Keratinocyte (primary cell): Measurements from ENCODE around the gene USP48. TPM values are rescaled to one million over a fixed set of nuclear protein-coding genes. Genes with fewer than 3 reads are reported as not detected.

ENCODE experiments used
- DNase-seq: peaks from one replicate; pipeline ENCODE4 v3.0.0-alpha.2; 2011; ENCODE audit warnings: low read depth, missing footprints, low spot score
- FAIRE-seq: peaks from 2 replicates; lab custom pipeline; 2011; peaks lifted over from hg19 to GRCh38; lab: Jason Lieb, UNC
- H2AFZ ChIP-seq: 2 replicates; pipeline ENCODE4 v1.6.0; 2012; ENCODE audit warnings: low read length, control low read depth, inconsistent platforms; ENCODE audit not compliant: control insufficient read depth
- H3K27ac ChIP-seq: 2 replicates; pipeline ENCODE4 v1.5.1; 2011; ENCODE audit warnings: low read length; ENCODE audit not compliant: control insufficient read depth, insufficient read depth
- H3K27me3 ChIP-seq: 3 replicates; pipeline ENCODE4 v1.6.0; 2011; ENCODE audit warnings: low read length; ENCODE audit not compliant: control insufficient read depth, insufficient read depth; ENCODE audit errors: extremely low read depth
- H3K36me3 ChIP-seq, 2 experiments: 2 replicates in 1 of 2; 3 replicates in 1 of 2; pipeline ENCODE4 v1.5.1; 2011; ENCODE audit warnings: low read length in 2 of 2, mild to moderate bottlenecking in 1 of 2; ENCODE audit not compliant: control insufficient read depth in 2 of 2, insufficient read depth in 2 of 2; ENCODE audit errors: extremely low read depth in 1 of 2
- H3K4me1 ChIP-seq: 3 replicates; pipeline ENCODE4 v1.5.1; 2011; ENCODE audit warnings: low read length; ENCODE audit not compliant: control insufficient read depth, insufficient read depth; ENCODE audit errors: extremely low read depth
- H3K4me2 ChIP-seq: 3 replicates; pipeline ENCODE4 v1.6.0; 2011; ENCODE audit warnings: low read depth, low read length; ENCODE audit not compliant: control insufficient read depth, insufficient read depth; ENCODE audit errors: extremely low read depth
- H3K4me3 ChIP-seq, 3 experiments: fragments of 200-600 bp in 1 of 3; sonication (generic) in 1 of 3; 2 replicates in 2 of 3; 3 replicates in 1 of 3; pipeline ENCODE4 v1.5.1; 2011 to 2016; ENCODE audit warnings: low read length in 3 of 3, mild to moderate bottlenecking in 3 of 3, control low read depth in 2 of 3, inconsistent platforms in 1 of 3, low read depth in 1 of 3, mixed read lengths in 1 of 3, mixed run types in 1 of 3, moderate library complexity in 1 of 3; ENCODE audit not compliant: control insufficient read depth in 2 of 3, insufficient read depth in 2 of 3; ENCODE audit errors: extremely low read depth in 1 of 3
- H3K79me2 ChIP-seq: 2 replicates; pipeline ENCODE4 v1.6.0; 2012; ENCODE audit warnings: low read length; ENCODE audit not compliant: control insufficient read depth, insufficient read depth
- H3K9ac ChIP-seq: 3 replicates; pipeline ENCODE4 v1.6.0; 2011; ENCODE audit warnings: low read length; ENCODE audit not compliant: control insufficient read depth, insufficient read depth; ENCODE audit errors: extremely low read depth
- H3K9me1 ChIP-seq: 3 replicates; pipeline ENCODE4 v1.6.0; 2011; ENCODE audit warnings: low read length; ENCODE audit not compliant: control insufficient read depth, insufficient read depth; ENCODE audit errors: extremely low read depth
- H3K9me3 ChIP-seq: 2 replicates; pipeline ENCODE4 v1.5.1; 2012; ENCODE audit warnings: low read depth, low read length; ENCODE audit not compliant: control insufficient read depth
- H4K20me1 ChIP-seq: 3 replicates; pipeline ENCODE4 v1.6.0; 2011; ENCODE audit warnings: low read length; ENCODE audit not compliant: control insufficient read depth, insufficient read depth; ENCODE audit errors: extremely low read depth
- EZH2 ChIP-seq: IDR thresholded peaks from one replicate; pipeline ENCODE4 v1.6.1; 2012; ENCODE audit warnings: inconsistent platforms, mild to moderate bottlenecking, low read length, moderate library complexity
- dilution Hi-C: fragments of 300-500 bp; cut with MboI; formaldehyde crosslinking; loops from one replicate; pipeline ENCODE4 v1.7.0; 2020; ENCODE audit warnings: low sequenced_read_pairs; ENCODE audit not compliant: extremely low pct_ligation_motif_present
- polyA plus RNA-seq, 5 experiments: library from polyadenylated mRNA; depleted of rRNA in 3 of 5; stranded (reverse) in 3 of 5; stranded (forward) in 1 of 5; unstranded in 1 of 5; fragments of >200 nt; gene quantifications; 1 replicate in 1 of 5; 2 replicates in 3 of 5; 3 replicates in 1 of 5; pipeline versions ENCODE4 v1.2.1 to v1.2.3, GENCODE V29; 2011 to 2012; ENCODE audit warnings: missing spikeins in 2 of 5, low read depth in 1 of 5, low replicate concordance in 1 of 5
- TF ChIP-seq, protein P1 (sequence below), 3 experiments: IDR thresholded peaks in 1 of 3; conservative IDR thresholded peaks in 1 of 3; optimal IDR thresholded peaks in 1 of 3; 2 replicates in 2 of 3; 3 replicates in 1 of 3; pipeline versions ENCODE3 to v1.5.1; 2011; ENCODE audit warnings: low read length in 3 of 3, mild to moderate bottlenecking in 3 of 3, moderate library complexity in 2 of 3, control low read depth in 1 of 3, inconsistent platforms in 1 of 3; ENCODE audit not compliant: insufficient read depth in 2 of 3; ENCODE audit errors: extremely low read depth in 1 of 3

USP48 gene
- polyA plus RNA-seq, 1 donor (not counting 4 experiments of a cell fraction or from before 2014, with no cell fraction given), result 33.0 TPM

DNA sequence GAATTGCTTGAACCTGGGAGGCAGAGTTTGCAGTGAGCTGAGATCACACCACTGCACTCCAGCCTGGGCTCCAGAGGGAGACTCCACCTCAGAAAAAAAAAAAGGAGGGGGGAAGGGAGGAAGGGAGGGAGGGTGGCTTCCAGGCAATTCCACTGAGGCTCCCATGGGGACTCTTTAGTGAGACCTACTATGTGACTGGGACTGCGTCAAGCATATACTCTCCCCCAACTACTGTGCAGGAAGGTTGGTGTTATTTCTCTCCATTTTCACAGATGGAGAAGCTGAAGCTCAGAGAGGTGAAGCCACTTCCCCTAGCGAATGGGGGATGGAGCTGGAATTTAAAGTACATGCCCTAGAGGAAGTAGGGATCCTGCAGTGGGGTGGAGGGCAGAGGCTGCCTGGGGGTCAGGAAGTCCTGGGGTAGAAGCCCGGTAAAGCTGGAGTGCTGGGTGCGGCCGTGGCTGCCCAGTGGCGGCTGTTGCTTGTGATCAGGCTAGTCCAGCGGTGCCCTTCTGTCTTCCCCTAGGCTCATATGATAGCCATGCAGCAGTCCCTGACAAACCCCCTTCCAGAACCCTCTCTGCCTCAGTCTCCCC, 154.1 kb downstream of the USP48 start:
- H2AFZ ChIP-seq, result no peak overlapping the region
- no peaks in the 10 kb centered on the region for H3K27me3 ChIP-seq
- TF ChIP-seq, protein P1, sequence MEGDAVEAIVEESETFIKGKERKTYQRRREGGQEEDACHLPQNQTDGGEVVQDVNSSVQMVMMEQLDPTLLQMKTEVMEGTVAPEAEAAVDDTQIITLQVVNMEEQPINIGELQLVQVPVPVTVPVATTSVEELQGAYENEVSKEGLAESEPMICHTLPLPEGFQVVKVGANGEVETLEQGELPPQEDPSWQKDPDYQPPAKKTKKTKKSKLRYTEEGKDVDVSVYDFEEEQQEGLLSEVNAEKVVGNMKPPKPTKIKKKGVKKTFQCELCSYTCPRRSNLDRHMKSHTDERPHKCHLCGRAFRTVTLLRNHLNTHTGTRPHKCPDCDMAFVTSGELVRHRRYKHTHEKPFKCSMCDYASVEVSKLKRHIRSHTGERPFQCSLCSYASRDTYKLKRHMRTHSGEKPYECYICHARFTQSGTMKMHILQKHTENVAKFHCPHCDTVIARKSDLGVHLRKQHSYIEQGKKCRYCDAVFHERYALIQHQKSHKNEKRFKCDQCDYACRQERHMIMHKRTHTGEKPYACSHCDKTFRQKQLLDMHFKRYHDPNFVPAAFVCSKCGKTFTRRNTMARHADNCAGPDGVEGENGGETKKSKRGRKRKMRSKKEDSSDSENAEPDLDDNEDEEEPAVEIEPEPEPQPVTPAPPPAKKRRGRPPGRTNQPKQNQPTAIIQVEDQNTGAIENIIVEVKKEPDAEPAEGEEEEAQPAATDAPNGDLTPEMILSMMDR (optimal IDR thresholded peaks at IDR 0.05 in 1 of 3, IDR thresholded peaks at IDR 0.05 in 1 of 3, conservative IDR thresholded peaks at IDR 0.05 in 1 of 3; ENCODE audit: extremely low read depth in 1 of 3, insufficient read depth in 2 of 3, low read length in 3 of 3), result no peak
- no peak for TF ChIP-seq EZH2
- H3K4me1 ChIP-seq, result peaks cover 23% of the 10 kb centered on the region
- dilution Hi-C loops, result no loop called here
- no peak overlapping the region for H3K27ac ChIP-seq
- no peak overlapping the region for H3K9ac ChIP-seq
- no peaks in the 10 kb centered on the region for H3K9me3 ChIP-seq
- no peak overlapping the region for H3K4me2 ChIP-seq
- no peaks in the 10 kb centered on the region for H3K9me1 ChIP-seq
- no peak for DNase-seq
- H3K79me2 ChIP-seq, result no peaks in the 10 kb centered on the region
- no peak for FAIRE-seq
- no peak overlapping the region for H3K4me3 ChIP-seq
- H4K20me1 ChIP-seq, result no peaks in the 10 kb centered on the region
- no peaks in the 10 kb centered on the region for H3K36me3 ChIP-seq

Other genes with a start within 250 kb of the USP48 start
- gene RAP1GAP, start 113.8 kb downstream of the USP48 start, polyA plus RNA-seq, result 0.95 to 1.6 TPM (median 1.1 TPM) in 3 replicates
- 0.07 TPM in 1 of 3 replicates, not detected in the others for gene LDLRAD2, start 29.1 kb upstream of the USP48 start, polyA plus RNA-seq
- gene HSPG2, start 154.2 kb upstream of the USP48 start, polyA plus RNA-seq, result 9.0 to 20.7 TPM (median 17.0 TPM) in 3 replicates
- gene CELA3B, start 193.9 kb upstream of the USP48 start, polyA plus RNA-seq, result not detected in 3 replicates
- not detected in 3 replicates for gene CELA3A, start 218.5 kb upstream of the USP48 start, polyA plus RNA-seq